Transverse colon (tissue), 4 donors: ENCODE measurements around the gene MGAT3. TPM values are rescaled to one million over a fixed set of nuclear protein-coding genes. Genes with fewer than 3 reads are reported as not detected.

Experiments used
- DNase-seq: peaks from one replicate; pipeline ENCODE4 v3.0.0-alpha.2; 2019
- H3K27ac ChIP-seq, 4 donors: fragments of 200-600 bp; sonication (generic); 2 replicates each; pipeline ENCODE4 v1.5.1; 2016 to 2018; ENCODE audit warnings: inconsistent platforms in 4 of 4
- H3K27me3 ChIP-seq: fragments of 200-600 bp; sonication (generic); 2 replicates; pipeline ENCODE4 v1.5.1; 2017; ENCODE audit warnings: inconsistent platforms
- H3K36me3 ChIP-seq, 4 donors: fragments of 200-600 bp; sonication (generic); 2 replicates each; pipeline ENCODE4 v1.5.1; 2017 to 2019; ENCODE audit warnings: inconsistent platforms in 4 of 4
- H3K4me1 ChIP-seq, 4 donors: fragments of 200-600 bp; sonication (generic); 2 replicates each; pipeline ENCODE4 v1.5.1; 2017 to 2020; ENCODE audit warnings: inconsistent platforms in 4 of 4
- H3K4me3 ChIP-seq, 4 donors: fragments of 200-600 bp; sonication (generic); 1 replicate in 1 of 4; 2 replicates in 3 of 4; pipeline versions ENCODE4 v1.5.1 to v1.6.1; 2017 to 2019; ENCODE audit warnings: inconsistent platforms in 4 of 4
- H3K9me3 ChIP-seq, 2 donors: fragments of 200-600 bp; sonication (generic); 2 replicates each; pipeline ENCODE4 v1.5.1; 2017 to 2019; ENCODE audit warnings: inconsistent platforms in 2 of 2
- CTCF ChIP-seq, 5 experiments: fragments of 200-600 bp in 3 of 5; fragments of 450-650 bp in 2 of 5; sonication (generic) in 3 of 5; IDR thresholded peaks; 1 replicate in 2 of 5; 2 replicates in 3 of 5; pipeline ENCODE4 v1.5.1; 2016 to 2017; ENCODE audit warnings: antibody characterized with exemption in 5 of 5, inconsistent platforms in 3 of 5, mild to moderate bottlenecking in 2 of 5, moderate library complexity in 1 of 5
- EP300 ChIP-seq: sonication (generic); formaldehyde crosslinking; IDR thresholded peaks from one replicate; pipeline ENCODE4 v1.6.1; 2017; ENCODE audit warnings: antibody characterized with exemption, low read depth
- POLR2A ChIP-seq: fragments of 450-650 bp; IDR thresholded peaks from one replicate; pipeline ENCODE4 v1.6.1; 2016; ENCODE audit warnings: antibody characterized with exemption, mild to moderate bottlenecking, moderate library complexity
- POLR2AphosphoS5 ChIP-seq, 3 donors: sonication (generic); formaldehyde crosslinking; IDR thresholded peaks; one replicate each; pipeline ENCODE4 v1.6.1; 2016; ENCODE audit warnings: antibody characterized with exemption in 3 of 3
- WGBS, 2 donors: methylation state at CpG; one replicate each; pipeline ENCODE4 v1.1.5; 2018; ENCODE audit warnings: low coverage in 1 of 2; 5-methylcytosine and 5-hydroxymethylcytosine counted together
- in situ Hi-C, 4 donors: fragments of 200-750 bp; cut with MboI; loops; one replicate each; pipeline versions ENCODE4 v1.15.0 to v1.15.1; 2017; ENCODE audit warnings: low sequenced_read_pairs in 3 of 4, low pct_ligation_motif_present in 1 of 4, low pct_unique_long_range_greater_than_20kb in 1 of 4
- intact Hi-C: fragments of 100-400 bp; cut with DNase I; formaldehyde crosslinking; loops from one replicate; pipeline ENCODE4 v1.15.1; 2023; ENCODE audit warnings: low total_unique reads
- total RNA-seq, 4 donors: library from RNA; depleted of rRNA; stranded (reverse); fragments of >200 nt; gene quantifications; one replicate each; pipeline ENCODE4 v1.1.0, GENCODE V29; 2016

The MGAT3 gene
- total RNA-seq, 4 donors from 2014 or later = 1.2 to 10.1 (median 5.2) TPM

- no peak for DNase-seq
- H3K4me3 ChIP-seq = no peak overlapping the region
- H3K9me3 ChIP-seq = no peaks in the 10 kb centered on the region
- no peak for TF ChIP-seq EP300
- H3K27me3 ChIP-seq = no peaks in the 10 kb centered on the region
- H3K4me1 ChIP-seq = peaks cover 21 to 70% (median 47%) of the 10 kb centered on the region in 4 donors
- intact Hi-C loops = no loop called here
- 76% methylated on average over 16 of the region's 16 CpGs; no CpG with 5 or more reads in 1 of the 2 donors for WGBS, 2 donors
- H3K27ac ChIP-seq = peak overlapping the region; percentile 59 to 82 (median 75)
- H3K36me3 ChIP-seq = no peaks in the 10 kb centered on the region
- in situ Hi-C loops = no loop called here
These were observed 13.9 kb downstream of the MGAT3 start for GRCh38 chr22:39470451-39471291.

GRCh38 chr22:39471381-39472141 lies 14.7 kb downstream of the MGAT3 start:
- no peak overlapping the region for H3K4me3 ChIP-seq
- H3K36me3 ChIP-seq = no peaks in the 10 kb centered on the region
- H3K27ac ChIP-seq = peak overlapping the region; percentile 59 to 82 (median 75)
- in situ Hi-C loops (no loop called here), intact Hi-C loops (no loop called here)
- no peaks in the 10 kb centered on the region for H3K27me3 ChIP-seq
- DNase-seq = peak; percentile 34
- WGBS, 2 donors = 33 to 40% methylated on average over 1 to 13 of the region's 13 CpGs
- no peaks in the 10 kb centered on the region for H3K9me3 ChIP-seq
- TF ChIP-seq EP300 (no peak), POLR2A (no peak), POLR2AphosphoS5 (IDR thresholded peaks at IDR 0.05) (no peak), CTCF (IDR thresholded peaks at IDR 0.05) (no peak)
- H3K4me1 ChIP-seq = peaks cover 21 to 63% (median 47%) of the 10 kb centered on the region in 4 donors

GRCh38 chr22:39472570-39473556 lies 16.1 kb downstream of the MGAT3 start:
- in situ Hi-C loops = no loop called here

GRCh38 chr22:39473851-39474250 lies 17.0 kb downstream of the MGAT3 start:
- H3K36me3 ChIP-seq = no peaks in the 10 kb centered on the region
- H3K9me3 ChIP-seq = no peaks in the 10 kb centered on the region
- H3K4me3 ChIP-seq = no peak overlapping the region
- 86% methylated on average over 5 of the region's 5 CpGs; no CpG with 5 or more reads in 1 of the 2 donors for WGBS, 2 donors
- intact Hi-C loops (no loop called here), in situ Hi-C loops (no loop called here)
- TF ChIP-seq EP300 (no peak), POLR2A (no peak), POLR2AphosphoS5 (IDR thresholded peaks at IDR 0.05) (no peak), CTCF (IDR thresholded peaks at IDR 0.05) (no peak)
- H3K4me1 ChIP-seq = peaks cover 21 to 58% (median 47%) of the 10 kb centered on the region in 4 donors
- peak overlapping the region; percentile 59 to 82 (median 75) for H3K27ac ChIP-seq
- no peak for DNase-seq
- H3K27me3 ChIP-seq = no peaks in the 10 kb centered on the region

More at GRCh38 chr22:39472570-39473556, 16.1 kb downstream of the MGAT3 start:
- intact Hi-C loops = no loop called here
- peak; percentile 79 for DNase-seq
- Histone ChIP-seq H3K4me3 (peak overlapping the region in 1 of 4 donors; percentile 5), H3K9me3 (no peaks in the 10 kb centered on the region), H3K27me3 (no peaks in the 10 kb centered on the region), H3K36me3 (no peaks in the 10 kb centered on the region), H3K4me1 (peaks cover 21 to 58% (median 47%) of the 10 kb centered on the region in 4 donors), H3K27ac (peak overlapping the region; percentile 59 to 82 (median 75))
- TF ChIP-seq POLR2AphosphoS5 (IDR thresholded peaks at IDR 0.05) = peak in 2 of 3 donors; percentile 31 to 55
- no peak for TF ChIP-seq EP300
- peak; percentile 47 for TF ChIP-seq POLR2A
- WGBS, 2 donors = 49% methylated on average over 19 of the region's 19 CpGs; no CpG with 5 or more reads in 1 of the 2 donors
